Mesodermal cell (in vitro differentiated cells): ENCODE measurements around the gene ATP12A.

Experiments used
- H3K27ac ChIP-seq: 2 replicates; pipeline ENCODE4 v1.7.0; 2013; ENCODE audit warnings: mild to moderate bottlenecking, low read depth, low read length, moderate library complexity; ENCODE audit not compliant: severe bottlenecking
- H3K36me3 ChIP-seq: 2 replicates; pipeline ENCODE4 v1.7.1; 2013; ENCODE audit warnings: mild to moderate bottlenecking, low read length, moderate library complexity; ENCODE audit not compliant: control insufficient read depth, insufficient read depth
- H3K4me1 ChIP-seq: one replicate; pipeline ENCODE4 v1.7.1; 2013; ENCODE audit warnings: mild to moderate bottlenecking, low read length; ENCODE audit not compliant: insufficient read depth, control insufficient read depth, poor library complexity, severe bottlenecking
- H3K4me3 ChIP-seq: 2 replicates; pipeline ENCODE4 v1.7.0; 2013; ENCODE audit warnings: low read length, control low read depth, mild to moderate bottlenecking; ENCODE audit not compliant: insufficient read depth, poor library complexity, severe bottlenecking; ENCODE audit errors: extremely low read depth
- H3K9me3 ChIP-seq: 2 replicates; pipeline ENCODE4 v1.7.1; 2013; ENCODE audit warnings: mild to moderate bottlenecking, low read length, moderate library complexity; ENCODE audit not compliant: control insufficient read depth
- WGBS, 2 experiments: methylation state at CpG; one replicate each; pipeline ENCODE4 v1.1.5; 2013; ENCODE audit warnings: missing lambda C conversion rate in 2 of 2; ENCODE audit not compliant: insufficient coverage in 2 of 2; 5-methylcytosine and 5-hydroxymethylcytosine counted together

The ATP12A gene

DNA sequence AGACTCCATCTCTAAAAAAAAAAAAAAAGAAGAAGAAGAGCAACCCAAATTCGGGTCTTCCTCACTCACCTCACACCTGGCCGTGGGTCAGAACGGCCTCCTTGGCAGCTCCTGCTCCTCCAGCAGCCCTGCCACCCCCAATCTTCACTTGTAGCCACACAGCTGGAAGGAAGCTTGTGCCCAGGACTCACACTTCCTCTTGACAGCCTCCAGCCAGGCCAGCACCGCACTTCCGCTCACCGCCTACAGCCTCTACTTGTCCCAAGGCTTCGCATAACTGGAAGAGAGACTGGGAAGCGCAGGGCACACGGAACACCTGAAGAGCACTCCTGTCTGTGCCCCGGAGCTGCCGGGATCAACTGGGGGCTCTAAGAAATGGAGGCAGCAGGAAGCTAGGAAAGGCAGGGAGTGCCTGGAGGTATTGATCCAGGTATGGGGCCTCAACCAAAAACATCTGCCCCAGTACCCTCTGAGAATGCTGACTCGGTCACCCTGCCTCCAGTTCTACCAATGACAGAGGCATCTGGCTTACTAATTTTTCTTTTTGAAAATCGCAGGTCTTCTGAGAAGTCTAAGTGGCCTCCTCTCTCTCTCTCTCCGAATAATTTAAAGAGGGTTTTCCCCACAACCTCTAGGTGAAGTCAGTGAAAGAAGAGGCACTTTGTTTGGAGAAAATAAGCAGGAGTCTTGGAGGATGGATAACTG, 31.1 kb upstream of the ATP12A start:
- Histone ChIP-seq H3K27ac (no peak overlapping the region), H3K36me3 (no peaks in the 10 kb centered on the region), H3K9me3 (no peaks in the 10 kb centered on the region), H3K4me3 (no peak overlapping the region), H3K4me1 (no peaks in the 10 kb centered on the region)
- WGBS, 2 experiments: 92 to 94% methylated on average over 9 to 11 of the region's 14 CpGs

DNA sequence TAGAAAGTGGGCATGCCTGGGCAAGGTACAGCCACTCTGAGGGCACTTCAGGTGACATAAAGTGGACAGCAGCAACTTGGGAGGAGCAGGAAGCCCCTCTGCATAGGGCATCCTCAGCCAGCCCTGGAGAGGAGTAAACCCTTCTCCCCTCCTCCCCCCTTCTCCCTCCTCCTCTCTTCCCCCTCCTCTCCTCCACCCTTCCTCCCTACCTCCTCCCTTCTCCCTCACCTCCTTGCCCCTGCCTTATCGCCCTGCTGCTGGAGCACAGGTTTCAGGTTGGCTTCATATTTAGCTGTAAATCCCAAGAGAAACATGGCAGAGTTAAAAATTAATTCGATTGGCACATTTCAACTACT, 30.5 kb upstream of the ATP12A start:
- Histone ChIP-seq H3K27ac (no peak overlapping the region), H3K9me3 (no peaks in the 10 kb centered on the region)
- WGBS, 2 experiments: 40 to 100% methylated on average over 1 of the region's 2 CpGs

DNA sequence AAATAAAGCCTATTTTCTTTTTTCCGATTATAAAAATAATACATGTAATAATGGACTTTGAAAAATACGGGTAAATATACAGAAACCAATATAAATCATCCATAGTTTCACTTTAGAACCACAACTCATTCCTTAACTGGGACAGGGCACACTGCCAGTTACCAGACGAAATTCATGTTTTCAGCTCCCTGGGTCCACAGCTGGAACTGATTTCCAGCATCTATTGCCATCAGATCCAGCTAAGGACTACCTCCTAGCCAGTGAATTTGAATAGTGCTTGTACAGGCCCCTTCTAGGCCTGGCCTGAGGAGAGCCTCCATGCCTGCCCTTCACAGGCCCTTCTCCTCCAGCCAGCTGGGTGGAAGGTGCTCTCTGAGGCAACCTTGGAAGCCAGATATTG, 30.0 kb upstream of the ATP12A start:
- 86 to 89% methylated on average over 1 of the region's 3 CpGs for WGBS, 2 experiments
- H3K36me3 ChIP-seq: no peaks in the 10 kb centered on the region
- H3K4me3 ChIP-seq: no peak overlapping the region
- no peaks in the 10 kb centered on the region for H3K4me1 ChIP-seq
- no peak overlapping the region for H3K27ac ChIP-seq
- no peaks in the 10 kb centered on the region for H3K9me3 ChIP-seq

More for the DNA sequence above, 30.5 kb upstream of the ATP12A start:
- Histone ChIP-seq H3K4me3 (no peak overlapping the region), H3K4me1 (no peaks in the 10 kb centered on the region), H3K36me3 (no peaks in the 10 kb centered on the region)

DNA sequence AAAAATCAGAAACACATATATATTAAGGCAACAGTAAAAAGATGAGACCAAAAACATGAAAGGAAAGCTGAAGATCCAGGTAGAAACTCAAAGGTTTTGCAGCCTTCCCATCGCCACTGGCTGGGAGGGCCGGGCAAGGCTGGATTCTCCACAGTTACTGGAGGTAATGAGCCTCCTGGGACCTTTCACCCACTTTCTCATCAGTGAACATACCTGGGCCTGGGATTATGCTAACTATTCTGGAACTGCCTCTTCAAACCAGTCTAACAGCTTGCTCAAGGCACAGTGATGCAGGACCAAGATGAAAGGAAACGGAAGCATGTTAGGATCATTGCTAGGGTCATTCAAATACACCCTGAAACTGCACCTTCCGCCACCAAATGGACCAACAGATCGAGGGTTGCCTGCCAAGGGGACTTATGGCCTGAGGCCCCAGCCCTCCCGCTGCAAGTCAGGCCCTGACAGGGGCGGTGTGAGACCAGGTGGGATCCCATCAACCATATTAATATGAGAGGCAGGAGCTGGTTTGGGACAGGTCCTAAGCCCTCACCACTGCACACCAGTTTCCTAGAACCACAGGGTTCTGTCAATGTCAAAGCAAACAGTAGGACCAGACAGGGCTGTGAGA, 28.4 kb upstream of the ATP12A start:
- Histone ChIP-seq H3K27ac (no peak overlapping the region), H3K4me3 (no peak overlapping the region)
- 94 to 96% methylated on average over 3 to 6 of the region's 7 CpGs for WGBS, 2 experiments

DNA sequence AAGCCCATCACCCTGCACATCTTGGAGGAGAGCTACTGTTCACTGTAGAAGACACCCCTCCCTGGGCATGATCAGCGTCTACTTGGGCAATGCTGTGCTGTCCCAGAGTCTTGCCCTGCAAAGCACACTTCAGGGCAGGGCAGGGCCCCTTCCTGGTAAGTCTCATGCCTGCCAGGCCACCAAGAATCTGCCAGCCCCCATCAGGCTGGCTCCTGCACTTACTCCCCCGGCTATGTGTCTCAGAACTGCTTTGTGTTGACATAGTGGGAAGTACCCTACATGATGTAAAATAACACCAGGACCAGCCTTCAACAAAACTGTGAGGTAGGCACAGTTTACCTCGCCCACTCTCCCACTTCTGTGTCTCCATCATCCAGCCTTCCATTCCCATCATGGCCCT, 27.8 kb upstream of the ATP12A start:
- H3K4me3 ChIP-seq: no peak overlapping the region
- H3K4me1 ChIP-seq: no peaks in the 10 kb centered on the region
- no peaks in the 10 kb centered on the region for H3K9me3 ChIP-seq
- 93 to 96% methylated on average over 2 to 3 of the region's 3 CpGs for WGBS, 2 experiments
- no peak overlapping the region for H3K27ac ChIP-seq
- H3K36me3 ChIP-seq: no peaks in the 10 kb centered on the region

More for the DNA sequence above, 28.4 kb upstream of the ATP12A start:
- Histone ChIP-seq H3K36me3 (no peaks in the 10 kb centered on the region), H3K9me3 (no peaks in the 10 kb centered on the region), H3K4me1 (no peaks in the 10 kb centered on the region)

DNA sequence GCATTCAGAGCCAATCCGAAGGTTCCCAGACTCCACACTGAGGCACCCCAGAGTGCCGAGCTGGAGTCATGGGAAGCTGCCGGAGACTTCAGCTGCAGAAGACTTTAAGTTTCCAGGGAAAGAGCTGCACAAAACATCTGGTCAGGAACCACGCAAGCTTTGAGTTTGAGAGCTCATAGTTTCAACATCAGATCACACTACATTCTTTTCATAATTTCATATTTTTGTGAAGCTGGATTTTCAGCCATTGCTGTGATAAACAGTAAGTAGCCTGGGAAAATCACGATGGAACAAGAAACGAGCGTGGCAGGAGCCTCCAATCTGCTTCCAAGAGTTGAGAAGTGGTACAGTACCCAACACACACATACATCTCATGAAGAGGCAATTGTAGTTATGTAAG, 25.5 kb upstream of the ATP12A start:
- WGBS, 2 experiments: 74 to 82% methylated on average over 3 to 4 of the region's 7 CpGs

DNA sequence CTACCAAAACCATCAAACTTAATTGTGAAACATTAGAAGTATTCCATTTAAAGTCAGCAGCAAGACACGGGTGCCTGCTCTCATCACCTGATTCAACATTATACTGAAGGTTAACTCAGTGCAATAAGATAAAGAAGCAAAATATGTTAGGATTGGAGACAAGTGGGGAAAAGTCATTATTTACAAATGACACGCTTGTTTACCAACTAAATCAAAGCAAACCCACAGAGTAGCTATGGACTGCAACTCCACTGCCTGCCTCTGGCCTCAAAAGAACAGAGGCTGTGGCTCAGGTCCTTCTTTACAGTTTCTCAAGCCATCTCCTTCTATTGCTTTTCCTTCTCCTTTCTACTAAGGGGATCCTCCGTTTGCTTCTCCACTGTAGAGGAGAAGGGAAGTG, 21.0 kb upstream of the ATP12A start:
- Histone ChIP-seq H3K9me3 (no peaks in the 10 kb centered on the region), H3K4me1 (no peaks in the 10 kb centered on the region), H3K4me3 (no peak overlapping the region), H3K36me3 (no peaks in the 10 kb centered on the region), H3K27ac (no peak overlapping the region)
- WGBS, 2 experiments: 100% methylated on average over 1 of the region's 3 CpGs; no CpG with 5 or more reads in 1 of the 2 experiments

More for the DNA sequence above, 25.5 kb upstream of the ATP12A start:
- Histone ChIP-seq H3K36me3 (no peaks in the 10 kb centered on the region), H3K27ac (no peak overlapping the region), H3K4me3 (no peak overlapping the region), H3K9me3 (no peaks in the 10 kb centered on the region), H3K4me1 (no peaks in the 10 kb centered on the region)

DNA sequence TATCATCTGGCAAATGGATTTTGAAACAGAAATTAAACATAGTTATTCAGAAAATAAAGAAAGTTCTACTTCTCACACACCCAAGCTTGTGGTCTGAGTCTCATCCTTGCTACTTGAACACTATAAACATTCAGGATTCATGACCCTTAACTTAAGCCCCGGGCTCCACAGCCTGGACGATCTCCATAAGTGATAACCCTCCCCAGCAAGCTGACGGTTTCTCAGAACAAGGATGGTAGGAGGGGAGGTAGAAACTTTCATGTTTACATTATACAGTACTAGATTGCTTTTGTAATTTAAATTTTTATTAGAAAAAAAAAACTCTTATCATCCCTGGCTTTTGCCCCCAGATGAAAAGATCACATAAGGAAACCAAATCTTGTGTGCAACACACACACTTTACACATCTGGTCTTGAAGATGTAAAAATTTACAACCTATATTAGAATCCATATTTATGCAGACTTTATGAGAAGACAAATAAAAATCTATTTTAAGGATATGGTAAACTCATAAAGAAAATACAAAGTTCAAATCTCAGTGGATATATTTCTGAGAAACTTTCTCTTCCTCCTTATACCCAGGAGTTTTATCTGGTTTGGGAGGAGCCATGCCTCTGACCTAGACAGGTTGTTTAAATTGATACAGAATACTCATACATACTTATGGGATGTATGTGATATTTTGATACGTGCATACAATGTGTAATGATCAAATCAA, 20.0 kb upstream of the ATP12A start:
- peaks cover 3% of the 10 kb centered on the region for H3K4me1 ChIP-seq
- H3K36me3 ChIP-seq: no peaks in the 10 kb centered on the region
- H3K27ac ChIP-seq: no peak overlapping the region
- no peak overlapping the region for H3K4me3 ChIP-seq
- H3K9me3 ChIP-seq: no peaks in the 10 kb centered on the region
- WGBS, 2 experiments: no CpG with 5 or more reads among the region's 4 CpGs

DNA sequence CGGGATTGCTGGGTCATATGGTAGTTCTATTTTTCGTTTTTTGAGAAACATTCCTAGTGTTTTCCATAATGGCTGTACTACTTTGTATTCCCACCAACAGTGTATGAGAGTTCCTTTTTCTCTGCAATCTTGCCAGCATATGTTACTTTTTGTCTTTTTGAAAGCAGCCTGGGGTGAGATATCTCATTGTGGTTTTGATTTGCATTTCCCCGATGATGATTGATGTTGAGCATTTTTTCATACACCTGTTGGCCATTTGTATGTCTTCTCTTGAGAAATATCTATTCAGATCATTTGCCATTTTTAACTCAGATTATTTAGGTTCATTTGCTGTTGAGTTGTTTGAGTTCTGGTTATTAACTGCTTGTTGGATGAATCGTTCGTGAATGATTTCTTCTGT, 18.5 kb upstream of the ATP12A start:
- no peak overlapping the region for H3K4me3 ChIP-seq
- H3K27ac ChIP-seq: no peak overlapping the region
- H3K9me3 ChIP-seq: no peaks in the 10 kb centered on the region
- H3K4me1 ChIP-seq: peaks cover 5% of the 10 kb centered on the region
- no peaks in the 10 kb centered on the region for H3K36me3 ChIP-seq
- 83% methylated on average over 3 of the region's 5 CpGs; no CpG with 5 or more reads in 1 of the 2 experiments for WGBS, 2 experiments

DNA sequence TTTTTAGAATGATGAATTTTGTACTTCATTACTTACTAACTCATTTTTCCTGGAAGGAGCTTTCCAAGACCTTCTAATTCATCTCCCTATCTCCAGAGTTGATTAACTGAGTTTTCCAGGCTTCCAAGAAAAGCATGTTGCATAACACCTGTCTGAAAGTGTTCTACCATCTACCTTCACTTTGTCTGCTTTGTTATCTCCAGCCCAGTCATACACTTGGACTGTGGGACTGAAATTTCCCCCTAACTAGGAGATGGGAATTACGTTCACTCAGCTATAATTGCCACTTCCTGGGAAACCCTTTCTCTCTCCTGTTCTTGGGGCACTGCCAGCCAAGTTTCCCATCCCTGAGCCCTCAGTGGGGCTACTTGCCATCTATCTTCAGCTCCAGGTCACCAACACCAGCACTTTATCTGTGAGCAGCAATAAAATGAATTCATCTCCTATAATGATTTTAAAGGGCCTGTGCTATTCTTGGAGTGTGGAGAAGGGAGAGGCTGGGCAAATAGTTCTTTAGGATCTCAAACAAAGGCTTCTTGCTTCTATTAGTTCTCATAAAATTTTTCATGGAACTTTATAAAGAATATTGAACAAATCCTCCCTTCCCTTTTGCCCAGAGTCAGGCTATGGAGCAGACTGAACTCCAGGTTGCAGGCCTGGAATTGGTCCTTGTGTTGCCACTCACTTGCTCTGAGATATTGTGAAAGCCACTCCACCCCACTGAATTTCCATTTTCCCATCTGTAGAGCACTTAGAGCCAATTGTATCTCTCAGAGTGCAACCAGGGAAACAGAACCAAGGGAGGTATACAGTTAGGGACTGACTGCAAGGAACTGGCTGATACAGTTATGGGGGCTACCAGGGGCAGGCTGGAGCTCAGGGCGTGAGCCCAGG, 17.8 kb upstream of the ATP12A start:
- no peak overlapping the region for H3K4me3 ChIP-seq
- H3K9me3 ChIP-seq: no peaks in the 10 kb centered on the region
- H3K4me1 ChIP-seq: peaks cover 5% of the 10 kb centered on the region
- 88 to 93% methylated on average over 2 of the region's 2 CpGs for WGBS, 2 experiments
- H3K36me3 ChIP-seq: no peaks in the 10 kb centered on the region
- H3K27ac ChIP-seq: no peak overlapping the region
